OCI-LY3 (cell line): ENCODE measurements around the gene CDK16.

Source experiments
- H2AFZ ChIP-seq: fragments of 200-600, 300-600 bp; shearing (Covaris generic); 2 replicates; pipeline ENCODE4 v1.6.0; 2014; ENCODE audit warnings: antibody characterized with exemption, low read depth, low read length
- H3K27ac ChIP-seq: fragments of 200-600, 300-600 bp; sonication (generic); 2 replicates; pipeline ENCODE4 v1.5.1; 2014; ENCODE audit warnings: mild to moderate bottlenecking, low read length, moderate library complexity, mixed read lengths
- H3K27me3 ChIP-seq: fragments of 200-600, 300-600 bp; sonication (generic); 2 replicates; pipeline ENCODE4 v1.6.1; 2014; ENCODE audit warnings: low read depth, low read length, mixed read lengths
- H3K36me3 ChIP-seq: fragments of 200-600, 300-600 bp; sonication (generic); replicated peaks from 2 replicates; pipeline ENCODE3; 2014; ENCODE audit warnings: low read depth, low read length, mixed read lengths
- H3K4me1 ChIP-seq: fragments of 300-600, 200-600 bp; sonication (generic); 2 replicates; pipeline ENCODE4 v1.6.1; 2014; ENCODE audit warnings: low read length, mixed read lengths
- H3K4me2 ChIP-seq: fragments of 200-600, 300-600 bp; sonication (generic); 2 replicates; pipeline ENCODE4 v1.6.1; 2014; ENCODE audit warnings: low read length, mixed read lengths
- H3K4me3 ChIP-seq: fragments of 300-600, 200-600 bp; sonication (generic); 2 replicates; pipeline ENCODE4 v1.5.1; 2014; ENCODE audit warnings: antibody characterized with exemption, mild to moderate bottlenecking, low read length, moderate library complexity
- H3K79me2 ChIP-seq: fragments of 300-600, 200-600 bp; shearing (Covaris generic); 2 replicates; pipeline ENCODE4 v1.6.1; 2014; ENCODE audit warnings: mild to moderate bottlenecking, low read length, mixed read lengths
- H3K9ac ChIP-seq: fragments of 300-600, 200-600 bp; shearing (Covaris generic); 2 replicates; pipeline ENCODE4 v1.6.0; 2014; ENCODE audit warnings: mild to moderate bottlenecking, low read length, moderate library complexity
- H3K9me3 ChIP-seq: fragments of 200-600, 300-600 bp; shearing (Covaris generic); 2 replicates; pipeline ENCODE4 v1.6.1; 2014; ENCODE audit warnings: low read length, mixed read lengths; ENCODE audit not compliant: insufficient read depth
- H4K20me1 ChIP-seq: fragments of 200-600, 300-600 bp; sonication (generic); 2 replicates; pipeline ENCODE4 v1.6.1; 2016; ENCODE audit warnings: low read length, mixed read lengths; ENCODE audit not compliant: insufficient read depth
- CTCF ChIP-seq: fragments of 200-600, 300-600 bp; sonication (generic); IDR thresholded peaks from 2 replicates; pipeline ENCODE4 v1.5.1; 2014; ENCODE audit warnings: antibody characterized with exemption, low read length, low read depth
- EZH2phosphoT487 ChIP-seq: fragments of 200-600 bp; shearing (Covaris generic); IDR thresholded peaks from 2 replicates; pipeline ENCODE4 v1.6.1; 2018; ENCODE audit warnings: antibody characterized with exemption, mixed run types, low read depth

The CDK16 gene

GRCh38 chrX:47194194-47194787, 24.2 kb upstream of the CDK16 start:
- Histone ChIP-seq H4K20me1 (peaks cover 54% of the 10 kb centered on the region), H2AFZ (no peak overlapping the region), H3K9ac (peak overlapping the region; percentile 93), H3K9me3 (no peaks in the 10 kb centered on the region), H3K27me3 (no peaks in the 10 kb centered on the region), H3K4me1 (peaks cover 25% of the 10 kb centered on the region), H3K79me2 (peaks cover 85% of the 10 kb centered on the region), H3K4me3 (peak overlapping the region; percentile 97), H3K27ac (peak overlapping the region; percentile 68), H3K36me3 (peaks cover 56% of the 10 kb centered on the region), H3K4me2 (peak overlapping the region; percentile 86)
- TF ChIP-seq EZH2phosphoT487 (no peak), CTCF (no peak)

- Histone ChIP-seq H2AFZ (no peak overlapping the region), H3K4me3 (no peak overlapping the region), H3K79me2 (peaks cover 88% of the 10 kb centered on the region), H3K27ac (no peak overlapping the region), H3K4me1 (peaks cover 20% of the 10 kb centered on the region), H3K9ac (no peak overlapping the region), H3K9me3 (no peaks in the 10 kb centered on the region), H4K20me1 (peaks cover 54% of the 10 kb centered on the region), H3K27me3 (no peaks in the 10 kb centered on the region), H3K36me3 (peaks cover 71% of the 10 kb centered on the region), H3K4me2 (no peak overlapping the region)
- no peak for TF ChIP-seq CTCF
- TF ChIP-seq EZH2phosphoT487 = no peak
These were observed 22.4 kb upstream of the CDK16 start for GRCh38 chrX:47196098-47196497.

DNA sequence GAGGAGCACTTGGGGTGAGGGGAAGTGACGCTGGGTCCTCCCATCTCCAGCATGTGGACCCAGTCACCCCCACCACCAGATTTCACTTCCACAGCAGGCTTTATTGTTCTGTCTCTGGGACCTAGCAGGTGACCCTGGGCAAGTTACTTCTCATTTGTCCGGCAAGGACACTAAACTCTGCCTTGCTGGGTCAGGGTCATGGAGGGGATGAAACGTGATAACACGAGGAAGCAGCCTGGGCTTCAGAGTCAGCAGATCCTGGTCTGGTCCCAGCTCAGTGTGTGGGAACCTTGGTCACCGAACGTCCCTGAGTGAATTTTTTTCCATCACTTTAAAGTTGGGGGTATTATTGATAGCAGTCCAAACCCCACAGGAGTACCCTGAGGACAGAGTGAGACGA, 21.0 kb upstream of the CDK16 start:
- peaks cover 77% of the 10 kb centered on the region for H3K36me3 ChIP-seq
- H3K9me3 ChIP-seq = no peaks in the 10 kb centered on the region
- no peaks in the 10 kb centered on the region for H3K27me3 ChIP-seq
- H3K4me3 ChIP-seq = no peak overlapping the region
- no peak overlapping the region for H3K4me2 ChIP-seq
- peaks cover 75% of the 10 kb centered on the region for H3K79me2 ChIP-seq
- no peak overlapping the region for H3K9ac ChIP-seq
- no peak overlapping the region for H2AFZ ChIP-seq
- H3K4me1 ChIP-seq = peaks cover 20% of the 10 kb centered on the region
- TF ChIP-seq CTCF = no peak
- no peak for TF ChIP-seq EZH2phosphoT487
- peaks cover 54% of the 10 kb centered on the region for H4K20me1 ChIP-seq
- no peak overlapping the region for H3K27ac ChIP-seq

DNA sequence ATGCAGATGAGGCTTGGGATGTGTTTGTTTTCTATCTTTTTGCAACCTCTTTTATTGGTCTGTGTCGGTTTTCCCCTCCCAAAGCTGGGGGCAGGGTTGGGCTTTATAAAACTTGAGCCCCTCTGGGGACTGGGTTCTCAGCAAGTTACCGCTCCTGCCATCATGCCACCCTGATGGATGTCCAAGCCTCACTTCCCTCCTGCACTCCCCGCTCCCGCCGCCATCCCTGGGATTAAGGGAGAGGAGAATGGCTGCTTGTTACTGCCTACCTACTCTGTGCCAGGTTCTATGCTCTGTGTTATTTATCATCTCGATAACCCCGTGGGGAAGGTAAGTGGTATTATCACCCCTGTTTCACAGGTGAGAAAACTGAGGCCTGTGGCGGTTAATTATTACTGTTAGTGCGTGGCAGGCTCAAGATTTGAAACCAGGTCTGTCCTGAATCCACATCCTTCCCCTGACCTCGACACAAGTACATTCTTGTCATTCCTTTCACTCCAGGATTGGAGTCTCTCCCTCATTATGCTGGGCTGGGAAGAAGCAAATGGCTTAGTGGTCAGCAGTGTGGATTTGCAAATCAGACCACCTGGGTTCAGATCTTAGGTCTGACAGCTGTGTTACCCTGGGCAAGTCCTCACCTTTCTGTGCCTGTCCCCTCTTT, 20.3 kb upstream of the CDK16 start:
- no peak overlapping the region for H3K4me2 ChIP-seq
- H3K36me3 ChIP-seq = peaks cover 80% of the 10 kb centered on the region

More for the DNA sequence above, 20.3 kb upstream of the CDK16 start:
- Histone ChIP-seq H3K79me2 (peaks cover 69% of the 10 kb centered on the region), H3K9me3 (no peaks in the 10 kb centered on the region), H2AFZ (no peak overlapping the region), H3K4me1 (peaks cover 15% of the 10 kb centered on the region), H3K9ac (no peak overlapping the region), H3K27me3 (no peaks in the 10 kb centered on the region), H3K4me3 (no peak overlapping the region), H4K20me1 (peaks cover 52% of the 10 kb centered on the region), H3K27ac (no peak overlapping the region)
- no peak for TF ChIP-seq CTCF
- TF ChIP-seq EZH2phosphoT487 = no peak
